SJSA1 (cell line): ENCODE measurements around the gene TMA7B. TPM values are rescaled to one million over a fixed set of nuclear protein-coding genes. Genes with fewer than 3 reads are reported as not detected.

Experiments
- DNase-seq, 2 experiments: peaks; one replicate each; pipeline ENCODE4 v3.0.0-alpha.2; 2015 to 2020; ENCODE audit warnings: low spot score in 2 of 2, low read depth in 1 of 2
- H3K27ac ChIP-seq: fragments of 250-450 bp; sonication (Bioruptor Pico); 2 replicates; pipeline ENCODE4 v1.5.1; 2020; ENCODE audit warnings: mild to moderate bottlenecking, moderate library complexity
- H3K27me3 ChIP-seq: fragments of 250-450 bp; sonication (Bioruptor Pico); replicated peaks from 2 replicates; pipeline ENCODE4 v1.5.1; 2020; ENCODE audit warnings: mild to moderate bottlenecking, moderate library complexity
- H3K36me3 ChIP-seq: fragments of 250-450 bp; sonication (Bioruptor Pico); 2 replicates; pipeline ENCODE4 v1.5.1; 2020; ENCODE audit warnings: mild to moderate bottlenecking
- H3K4me1 ChIP-seq: fragments of 250-450 bp; sonication (Bioruptor Pico); replicated peaks from 2 replicates; pipeline ENCODE4 v1.6.1; 2021; ENCODE audit warnings: mild to moderate bottlenecking
- H3K4me3 ChIP-seq: fragments of 250-450 bp; sonication (Bioruptor Pico); 2 replicates; pipeline ENCODE4 v1.5.1; 2020; ENCODE audit warnings: mild to moderate bottlenecking
- H3K9me3 ChIP-seq: fragments of 250-450 bp; sonication (Bioruptor Pico); replicated peaks from 2 replicates; pipeline ENCODE4 v1.5.1; 2020; ENCODE audit warnings: mild to moderate bottlenecking
- total RNA-seq: library from RNA; depleted of rRNA; stranded (reverse); fragments of >200 nt; shearing (Covaris generic); gene quantifications from 2 replicates; pipeline ENCODE4 v1.2.3, GENCODE V29; 2014

TMA7B gene
- total RNA-seq, 1 experiment from 2014 or later = not detected

GRCh38 chr22:39970742-39971141, 10.5 kb downstream of the TMA7B start:
- no peaks in the 10 kb centered on the region for H3K9me3 ChIP-seq
- H3K36me3 ChIP-seq = no peaks in the 10 kb centered on the region
- H3K4me3 ChIP-seq = no peak overlapping the region
- peaks cover 36% of the 10 kb centered on the region for H3K4me1 ChIP-seq
- DNase-seq = no peak
- no peaks in the 10 kb centered on the region for H3K27me3 ChIP-seq
- no peak overlapping the region for H3K27ac ChIP-seq

DNA sequence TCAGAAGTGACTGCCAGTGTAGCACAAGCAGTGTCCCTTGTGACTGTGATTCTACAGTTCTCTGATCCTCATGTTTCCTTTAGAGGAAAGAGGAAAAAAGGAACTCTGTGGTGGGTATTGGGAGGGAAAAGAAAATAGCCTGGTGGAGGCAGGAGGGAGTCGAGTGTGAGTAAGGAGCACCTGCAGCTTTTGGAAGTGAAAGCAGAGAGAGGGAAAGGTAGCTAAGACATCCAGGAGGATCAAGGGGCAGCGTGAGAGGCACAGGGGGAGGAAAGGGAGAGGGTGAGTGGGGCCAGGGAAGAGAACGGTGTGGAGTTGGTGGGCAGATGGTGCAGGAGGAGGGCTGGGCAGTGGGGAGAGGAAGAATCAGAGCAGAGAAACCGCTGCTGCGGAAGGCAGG, 12.4 kb downstream of the TMA7B start:
- no peaks in the 10 kb centered on the region; the same call in 1 of the 2 replicates for H3K27me3 ChIP-seq
- DNase-seq = no peak
- H3K4me1 ChIP-seq = peaks cover 20% of the 10 kb centered on the region
- H3K9me3 ChIP-seq = no peaks in the 10 kb centered on the region
- no peak overlapping the region for H3K27ac ChIP-seq
- H3K4me3 ChIP-seq = no peak overlapping the region
- H3K36me3 ChIP-seq = no peaks in the 10 kb centered on the region

- no peaks in the 10 kb centered on the region; the same call in 1 of the 2 replicates for H3K27me3 ChIP-seq
- DNase-seq = no peak
- no peak overlapping the region for H3K4me3 ChIP-seq
- no peak overlapping the region for H3K27ac ChIP-seq
- no peaks in the 10 kb centered on the region for H3K9me3 ChIP-seq
- no peaks in the 10 kb centered on the region for H3K36me3 ChIP-seq
- peaks cover 10% of the 10 kb centered on the region for H3K4me1 ChIP-seq
Observed at GRCh38 chr22:39973656-39974055, 13.5 kb downstream of the TMA7B start.

GRCh38 chr22:39974065-39974464, 13.9 kb downstream of the TMA7B start:
- no peaks in the 10 kb centered on the region for H3K9me3 ChIP-seq
- H3K4me3 ChIP-seq = no peak overlapping the region
- H3K36me3 ChIP-seq = no peaks in the 10 kb centered on the region
- H3K27ac ChIP-seq = no peak overlapping the region
- DNase-seq = no peak
- peaks cover 6% of the 10 kb centered on the region for H3K4me1 ChIP-seq
- no peaks in the 10 kb centered on the region; the same call in 1 of the 2 replicates for H3K27me3 ChIP-seq

DNA sequence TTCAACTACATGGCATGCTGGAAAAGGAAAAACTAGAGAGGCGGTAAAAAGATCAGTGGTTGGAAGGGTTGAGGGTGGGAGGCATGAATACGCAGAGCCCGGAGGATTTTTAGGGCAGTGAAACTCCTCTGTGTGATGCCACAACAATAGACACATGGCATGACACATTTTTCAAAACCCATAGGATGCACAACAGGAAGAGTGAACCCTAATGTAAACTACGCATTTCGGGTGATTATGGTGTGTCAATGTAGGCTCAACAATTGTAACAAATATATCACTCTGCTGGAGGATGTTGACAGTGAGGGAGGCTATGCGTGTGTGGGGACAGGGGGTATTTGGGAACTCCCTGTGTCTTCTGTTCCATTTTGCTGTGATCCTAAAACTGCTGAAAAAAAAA, 18.9 kb downstream of the TMA7B start:
- DNase-seq = no peak
- no peaks in the 10 kb centered on the region; the same call in 1 of the 2 replicates for H3K27me3 ChIP-seq
- H3K4me1 ChIP-seq = no peaks in the 10 kb centered on the region
- no peak overlapping the region for H3K27ac ChIP-seq
- no peak overlapping the region for H3K4me3 ChIP-seq
- H3K9me3 ChIP-seq = no peaks in the 10 kb centered on the region
- H3K36me3 ChIP-seq = no peaks in the 10 kb centered on the region

- Histone ChIP-seq H3K27me3 (no peaks in the 10 kb centered on the region; the same call in 1 of the 2 replicates), H3K36me3 (no peaks in the 10 kb centered on the region), H3K27ac (no peak overlapping the region), H3K4me1 (no peaks in the 10 kb centered on the region), H3K9me3 (no peaks in the 10 kb centered on the region), H3K4me3 (no peak overlapping the region)
- DNase-seq = no peak
Observed at GRCh38 chr22:39979458-39979857, 19.3 kb downstream of the TMA7B start.

DNA sequence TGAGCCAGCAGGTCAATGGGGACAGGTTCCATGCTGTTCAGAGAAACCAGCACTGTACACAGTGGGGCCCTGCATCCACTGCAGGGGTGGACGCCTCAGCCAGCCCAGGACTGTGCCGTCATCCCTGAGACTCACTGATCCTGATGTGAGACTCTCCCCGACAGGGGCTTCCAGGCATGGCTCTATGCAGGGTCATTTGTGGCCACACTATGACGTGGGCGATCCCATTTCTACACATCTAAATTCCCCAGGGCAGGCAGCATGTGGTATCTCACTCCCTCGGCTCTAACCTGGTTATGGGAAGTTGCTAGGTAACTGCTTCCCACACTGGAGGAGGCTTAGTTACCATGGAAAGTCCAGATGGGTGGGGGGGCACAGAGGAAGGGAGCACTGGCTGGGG, 20.4 kb downstream of the TMA7B start:
- Histone ChIP-seq H3K36me3 (no peaks in the 10 kb centered on the region), H3K27me3 (no peaks in the 10 kb centered on the region; the same call in 1 of the 2 replicates), H3K4me1 (no peaks in the 10 kb centered on the region), H3K4me3 (no peak overlapping the region), H3K27ac (no peak overlapping the region), H3K9me3 (no peaks in the 10 kb centered on the region)
- no peak for DNase-seq

DNA sequence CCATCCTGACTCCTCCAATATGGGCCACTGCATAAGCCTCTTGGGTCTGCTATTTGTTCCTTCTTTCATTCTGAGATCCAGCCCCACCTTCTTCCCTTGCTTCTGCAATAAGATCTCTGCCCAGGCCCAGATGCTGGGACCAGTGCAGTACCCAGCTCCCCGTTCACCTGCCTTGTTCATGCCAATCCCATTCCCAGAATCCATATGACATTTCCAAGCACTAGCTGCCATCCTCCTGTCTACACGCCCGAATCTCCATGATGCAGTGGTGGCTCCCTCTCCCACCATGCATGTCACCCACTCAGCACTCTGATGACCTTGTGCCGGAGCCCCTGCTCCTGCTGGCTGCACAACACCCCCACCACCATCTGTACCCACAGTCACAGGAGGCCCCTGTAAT, 23.1 kb downstream of the TMA7B start:
- Histone ChIP-seq H3K4me1 (no peaks in the 10 kb centered on the region), H3K27ac (no peak overlapping the region), H3K4me3 (no peak overlapping the region), H3K27me3 (no peaks in the 10 kb centered on the region), H3K36me3 (no peaks in the 10 kb centered on the region), H3K9me3 (no peaks in the 10 kb centered on the region)
- no peak for DNase-seq

GRCh38 chr22:39984006-39984405, 23.8 kb downstream of the TMA7B start:
- no peak for DNase-seq
- no peak overlapping the region for H3K27ac ChIP-seq
- H3K4me3 ChIP-seq = no peak overlapping the region
- no peaks in the 10 kb centered on the region for H3K4me1 ChIP-seq
- H3K36me3 ChIP-seq = no peaks in the 10 kb centered on the region
- H3K27me3 ChIP-seq = no peaks in the 10 kb centered on the region
- no peaks in the 10 kb centered on the region for H3K9me3 ChIP-seq

GRCh38 chr22:39984746-39985145, 24.5 kb downstream of the TMA7B start:
- Histone ChIP-seq H3K4me3 (no peak overlapping the region), H3K27me3 (no peaks in the 10 kb centered on the region), H3K27ac (no peak overlapping the region), H3K9me3 (no peaks in the 10 kb centered on the region), H3K4me1 (no peaks in the 10 kb centered on the region), H3K36me3 (no peaks in the 10 kb centered on the region)
- DNase-seq = no peak

- H3K36me3 ChIP-seq = no peaks in the 10 kb centered on the region
- no peak for DNase-seq
- H3K27me3 ChIP-seq = no peaks in the 10 kb centered on the region
- no peaks in the 10 kb centered on the region for H3K4me1 ChIP-seq
- no peaks in the 10 kb centered on the region for H3K9me3 ChIP-seq
- no peak overlapping the region for H3K27ac ChIP-seq
- H3K4me3 ChIP-seq = no peak overlapping the region
Observed at GRCh38 chr22:39985383-39986035, 25.3 kb downstream of the TMA7B start.

- Histone ChIP-seq H3K36me3 (no peaks in the 10 kb centered on the region), H3K9me3 (no peaks in the 10 kb centered on the region), H3K27ac (no peak overlapping the region), H3K27me3 (no peaks in the 10 kb centered on the region), H3K4me3 (no peak overlapping the region), H3K4me1 (no peaks in the 10 kb centered on the region)
- DNase-seq = no peak
Observed at GRCh38 chr22:39988386-39989114, 28.4 kb downstream of the TMA7B start.

- no peaks in the 10 kb centered on the region for H3K36me3 ChIP-seq
- no peak overlapping the region for H3K27ac ChIP-seq
- no peaks in the 10 kb centered on the region for H3K4me1 ChIP-seq
- no peak for DNase-seq
- no peaks in the 10 kb centered on the region for H3K27me3 ChIP-seq
- H3K4me3 ChIP-seq = no peak overlapping the region
- H3K9me3 ChIP-seq = no peaks in the 10 kb centered on the region
Observed at GRCh38 chr22:39989633-39990032, 29.4 kb downstream of the TMA7B start.

GRCh38 chr22:39990686-39991085, 30.5 kb downstream of the TMA7B start:
- no peaks in the 10 kb centered on the region for H3K9me3 ChIP-seq
- no peak overlapping the region for H3K4me3 ChIP-seq
- no peak for DNase-seq
- H3K27me3 ChIP-seq = no peaks in the 10 kb centered on the region
- H3K27ac ChIP-seq = no peak overlapping the region
- no peaks in the 10 kb centered on the region for H3K36me3 ChIP-seq
- no peaks in the 10 kb centered on the region for H3K4me1 ChIP-seq
